Measurements from ENCODE around the gene ATF6B. TPM values are rescaled to one million over a fixed set of nuclear protein-coding genes. Genes with fewer than 3 reads are reported as not detected.

Gene ATF6B
- total and polyA plus RNA-seq, 2 of the 13 experiments (the other 11 are each of a cell fraction or from before 2014, with no cell fraction given), result 18.1 to 44.0 TPM

- TF ChIP-seq ZBTB33 (CRISPR knock-in tag; IDR thresholded peaks at IDR 0.05), result 0 out of 2 replicates have a peak, but pooled peaks have one; percentile 11
- no peak for TF ChIP-seq ZNF83 (CRISPR knock-in tag; IDR thresholded peaks at IDR 0.05; ENCODE audit: borderline replicate concordance)
- 0 out of 2 replicates have a peak, but pooled peaks have one; percentile 47 for TF ChIP-seq EED (CRISPR knock-in tag; IDR thresholded peaks at IDR 0.05)
- TF ChIP-seq ZNF317 (CRISPR knock-in tag; IDR thresholded peaks at IDR 0.05), result no peak
- peak; percentile 41 for TF ChIP-seq AGO1 (IDR thresholded peaks at IDR 0.05; ENCODE audit: low read depth, low read length, poor library complexity, severe bottlenecking)
- TF ChIP-seq ZNF513 (CRISPR knock-in tag; conservative IDR thresholded peaks at IDR 0.05), result no peak
- TF ChIP-seq KMT2A (CRISPR knock-in tag; IDR thresholded peaks at IDR 0.05), result no peak
- TF ChIP-seq, protein P1, sequence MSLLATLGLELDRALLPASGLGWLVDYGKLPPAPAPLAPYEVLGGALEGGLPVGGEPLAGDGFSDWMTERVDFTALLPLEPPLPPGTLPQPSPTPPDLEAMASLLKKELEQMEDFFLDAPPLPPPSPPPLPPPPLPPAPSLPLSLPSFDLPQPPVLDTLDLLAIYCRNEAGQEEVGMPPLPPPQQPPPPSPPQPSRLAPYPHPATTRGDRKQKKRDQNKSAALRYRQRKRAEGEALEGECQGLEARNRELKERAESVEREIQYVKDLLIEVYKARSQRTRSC (CRISPR knock-in tag; IDR thresholded peaks at IDR 0.05; ENCODE audit: low read depth), result no peak
- TF ChIP-seq MIER3 (CRISPR knock-in tag; IDR thresholded peaks at IDR 0.05; ENCODE audit: borderline replicate concordance), result no peak
- TF ChIP-seq, protein P2, sequence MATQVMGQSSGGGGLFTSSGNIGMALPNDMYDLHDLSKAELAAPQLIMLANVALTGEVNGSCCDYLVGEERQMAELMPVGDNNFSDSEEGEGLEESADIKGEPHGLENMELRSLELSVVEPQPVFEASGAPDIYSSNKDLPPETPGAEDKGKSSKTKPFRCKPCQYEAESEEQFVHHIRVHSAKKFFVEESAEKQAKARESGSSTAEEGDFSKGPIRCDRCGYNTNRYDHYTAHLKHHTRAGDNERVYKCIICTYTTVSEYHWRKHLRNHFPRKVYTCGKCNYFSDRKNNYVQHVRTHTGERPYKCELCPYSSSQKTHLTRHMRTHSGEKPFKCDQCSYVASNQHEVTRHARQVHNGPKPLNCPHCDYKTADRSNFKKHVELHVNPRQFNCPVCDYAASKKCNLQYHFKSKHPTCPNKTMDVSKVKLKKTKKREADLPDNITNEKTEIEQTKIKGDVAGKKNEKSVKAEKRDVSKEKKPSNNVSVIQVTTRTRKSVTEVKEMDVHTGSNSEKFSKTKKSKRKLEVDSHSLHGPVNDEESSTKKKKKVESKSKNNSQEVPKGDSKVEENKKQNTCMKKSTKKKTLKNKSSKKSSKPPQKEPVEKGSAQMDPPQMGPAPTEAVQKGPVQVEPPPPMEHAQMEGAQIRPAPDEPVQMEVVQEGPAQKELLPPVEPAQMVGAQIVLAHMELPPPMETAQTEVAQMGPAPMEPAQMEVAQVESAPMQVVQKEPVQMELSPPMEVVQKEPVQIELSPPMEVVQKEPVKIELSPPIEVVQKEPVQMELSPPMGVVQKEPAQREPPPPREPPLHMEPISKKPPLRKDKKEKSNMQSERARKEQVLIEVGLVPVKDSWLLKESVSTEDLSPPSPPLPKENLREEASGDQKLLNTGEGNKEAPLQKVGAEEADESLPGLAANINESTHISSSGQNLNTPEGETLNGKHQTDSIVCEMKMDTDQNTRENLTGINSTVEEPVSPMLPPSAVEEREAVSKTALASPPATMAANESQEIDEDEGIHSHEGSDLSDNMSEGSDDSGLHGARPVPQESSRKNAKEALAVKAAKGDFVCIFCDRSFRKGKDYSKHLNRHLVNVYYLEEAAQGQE (IDR thresholded peaks at IDR 0.05; ENCODE audit: borderline replicate concordance in 1 of 2, low read depth in 1 of 2, low read length in 2 of 2), result no peak
- no peak for TF ChIP-seq SYNCRIP (IDR thresholded peaks at IDR 0.05; ENCODE audit: insufficient read depth, low read depth, low read length)
- TF ChIP-seq PCBP2 (optimal IDR thresholded peaks at IDR 0.05; ENCODE audit: low read depth, low read length, poor library complexity, severe bottlenecking), result no peak
- TF ChIP-seq ZFP62 (CRISPR knock-in tag; IDR thresholded peaks at IDR 0.05), result no peak
- TF ChIP-seq TOPORS (CRISPR knock-in tag; IDR thresholded peaks at IDR 0.05), result no peak
- TF ChIP-seq NCOR1 (IDR thresholded peaks at IDR 0.05; ENCODE audit: borderline replicate concordance, low read length), result no peak
- no peak for TF ChIP-seq STAG1 (CRISPR knock-in tag; IDR thresholded peaks at IDR 0.05)
- peak; percentile 26 for TF ChIP-seq MED8 (CRISPR knock-in tag; IDR thresholded peaks at IDR 0.05; ENCODE audit: insufficient replicate concordance)
- TF ChIP-seq SSRP1 (CRISPR knock-in tag; IDR thresholded peaks at IDR 0.05), result no peak
- TF ChIP-seq, protein P3, sequence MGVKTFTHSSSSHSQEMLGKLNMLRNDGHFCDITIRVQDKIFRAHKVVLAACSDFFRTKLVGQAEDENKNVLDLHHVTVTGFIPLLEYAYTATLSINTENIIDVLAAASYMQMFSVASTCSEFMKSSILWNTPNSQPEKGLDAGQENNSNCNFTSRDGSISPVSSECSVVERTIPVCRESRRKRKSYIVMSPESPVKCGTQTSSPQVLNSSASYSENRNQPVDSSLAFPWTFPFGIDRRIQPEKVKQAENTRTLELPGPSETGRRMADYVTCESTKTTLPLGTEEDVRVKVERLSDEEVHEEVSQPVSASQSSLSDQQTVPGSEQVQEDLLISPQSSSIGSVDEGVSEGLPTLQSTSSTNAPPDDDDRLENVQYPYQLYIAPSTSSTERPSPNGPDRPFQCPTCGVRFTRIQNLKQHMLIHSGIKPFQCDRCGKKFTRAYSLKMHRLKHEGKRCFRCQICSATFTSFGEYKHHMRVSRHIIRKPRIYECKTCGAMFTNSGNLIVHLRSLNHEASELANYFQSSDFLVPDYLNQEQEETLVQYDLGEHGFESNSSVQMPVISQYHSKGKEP (CRISPR knock-in tag; IDR thresholded peaks at IDR 0.05), result no peak
- no peak for TF ChIP-seq DNMT3B (CRISPR knock-in tag; conservative IDR thresholded peaks at IDR 0.05)
Measured at GRCh38 chr6:32085759-32086459, 42.1 kb downstream of the ATF6B start (continued).

Data from HepG2 (cell line).